HepG2 (cell line): ENCODE measurements around the gene ODC1. TPM values are rescaled to one million over a fixed set of nuclear protein-coding genes. Genes with fewer than 3 reads are reported as not detected.

Source experiments
- CAMTA2 ChIP-seq: sonication (generic); formaldehyde crosslinking; IDR thresholded peaks from 2 replicates; pipeline ENCODE4 v1.4.0; 2020; ENCODE audit warnings: mild to moderate bottlenecking, missing genetic modification reagents, borderline replicate concordance
- DRAP1 ChIP-seq: IDR thresholded peaks from 2 replicates; pipeline ENCODE4 v1.6.1; 2016; ENCODE audit warnings: missing genetic modification reagents, missing compliant biosample characterization
- ELF4 ChIP-seq: sonication (generic); formaldehyde crosslinking; IDR thresholded peaks from 2 replicates; pipeline ENCODE4 v1.5.0; 2020; ENCODE audit warnings: missing genetic modification reagents, mild to moderate bottlenecking, moderate library complexity, borderline replicate concordance
- GTF2F1 ChIP-seq: fragments of 150-350 bp; IDR thresholded peaks from 2 replicates; pipeline ENCODE4 v1.6.1; 2014; ENCODE audit warnings: low read length
- POGZ ChIP-seq: sonication (generic); formaldehyde crosslinking; IDR thresholded peaks from 2 replicates; pipeline ENCODE4 v1.4.0; 2020; ENCODE audit warnings: mild to moderate bottlenecking, missing genetic modification reagents
- ZBTB20 ChIP-seq: sonication (generic); formaldehyde crosslinking; IDR thresholded peaks from 2 replicates; pipeline ENCODE4 v1.8.1; 2023; ENCODE audit warnings: missing genetic modification reagents, low read depth, mild to moderate bottlenecking, borderline replicate concordance
- ZNF780A ChIP-seq: sonication (generic); formaldehyde crosslinking; IDR thresholded peaks from 2 replicates; pipeline ENCODE4 v1.8.0; 2022; ENCODE audit warnings: mild to moderate bottlenecking, missing genetic modification reagents, moderate library complexity
- ZSCAN25 ChIP-seq: sonication (generic); formaldehyde crosslinking; IDR thresholded peaks from 2 replicates; pipeline ENCODE4 v1.8.0; 2022; ENCODE audit warnings: mild to moderate bottlenecking, missing genetic modification reagents
- polyA plus RNA-seq, 8 experiments: library from polyadenylated mRNA; depleted of rRNA in 3 of 8; stranded (reverse) in 7 of 8; unstranded in 1 of 8; fragments of >200 nt; fragmentation: Illumina TruSeq in 4 of 8; extraction: Trizol in 4 of 8; gene quantifications; 2 replicates each; pipeline versions ENCODE4 v1.2.1 to v1.2.3, GENCODE V29; 2011 to 2016; ENCODE audit warnings: low read depth in 4 of 8, missing spikeins in 1 of 8, mixed read lengths in 1 of 8; ENCODE audit not compliant: insufficient read depth in 1 of 8
- total RNA-seq, 5 experiments: library from RNA; depleted of rRNA; stranded (reverse); fragments of >200 nt; fragmentation: Illumina TruSeq; extraction: Trizol; gene quantifications; 2 replicates each; pipeline ENCODE4 v1.2.3, GENCODE V29; 2016; ENCODE audit warnings: low read depth in 1 of 5
- TF ChIP-seq, protein P1 (sequence below): sonication (generic); formaldehyde crosslinking; conservative IDR thresholded peaks from 2 replicates; pipeline ENCODE4 v1.4.0; 2020; ENCODE audit warnings: missing genetic modification reagents
- TF ChIP-seq, protein P2 (sequence below): sonication (generic); formaldehyde crosslinking; IDR thresholded peaks from 2 replicates; pipeline ENCODE4 v1.9.0; 2021; ENCODE audit warnings: mild to moderate bottlenecking, missing genetic modification reagents
- TF ChIP-seq, protein P3 (sequence below): sonication (generic); formaldehyde crosslinking; IDR thresholded peaks from 2 replicates; pipeline ENCODE4 v1.4.0; 2020; ENCODE audit warnings: missing genetic modification reagents
- TF ChIP-seq, protein P4 (sequence below): IDR thresholded peaks from 2 replicates; pipeline ENCODE4 v1.6.1; 2016; ENCODE audit warnings: missing compliant biosample characterization, missing genetic modification reagents, borderline replicate concordance
- TF ChIP-seq, protein P5 (sequence below): sonication (generic); formaldehyde crosslinking; IDR thresholded peaks from 2 replicates; pipeline ENCODE4 v1.5.0; 2020; ENCODE audit warnings: mild to moderate bottlenecking, missing genetic modification reagents

Gene ODC1
- total and polyA plus RNA-seq, 2 of the 13 experiments (the other 11 are each of a cell fraction or from before 2014, with no cell fraction given): 142 to 371 TPM

DNA sequence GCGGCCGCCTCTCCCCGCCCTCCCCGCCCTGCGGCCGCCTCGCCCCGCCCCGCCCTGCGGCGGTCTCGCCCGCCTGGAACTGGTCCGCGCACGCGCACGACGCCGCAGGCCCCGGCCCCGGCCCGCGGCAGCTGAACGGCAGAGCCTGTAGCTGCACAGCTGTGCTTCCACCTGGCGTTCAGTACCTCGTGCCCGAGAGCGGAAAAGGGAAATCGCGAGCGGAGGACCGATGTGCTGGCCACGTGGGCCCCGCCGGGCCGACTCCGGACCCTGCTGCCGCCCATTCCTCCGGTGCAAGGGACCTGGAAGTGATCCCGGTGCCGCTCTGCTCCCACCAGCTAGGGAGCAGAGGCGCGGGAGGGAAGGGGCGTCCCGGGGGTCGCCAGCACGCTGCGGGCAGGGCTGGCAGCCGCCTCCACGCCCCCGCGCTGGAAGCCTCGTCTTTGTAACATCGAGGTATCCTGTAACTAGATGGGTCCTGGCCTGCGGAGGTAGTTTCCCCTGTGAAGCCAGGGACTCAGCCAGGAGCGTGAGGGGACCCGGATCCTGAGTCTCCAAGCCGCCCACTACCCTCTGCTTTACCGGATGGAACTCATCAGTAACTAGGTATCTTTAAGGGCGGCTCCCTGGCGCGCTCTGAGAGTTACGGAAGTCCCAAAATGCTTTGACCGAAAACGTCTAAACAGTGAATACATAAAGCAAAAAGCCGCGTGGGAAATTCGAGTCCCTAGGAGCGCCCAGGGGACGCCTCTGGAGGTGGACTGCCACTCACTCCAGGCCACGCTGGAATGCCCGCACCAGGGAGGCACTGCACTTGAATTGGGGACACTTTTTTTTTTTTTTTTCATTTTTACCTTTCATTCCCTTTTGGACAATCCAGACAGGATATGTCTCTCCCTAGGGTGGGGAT is 704 bp upstream of the ODC1 start (continued):
- TF ChIP-seq DRAP1 (CRISPR knock-in tag) (peak; percentile 70), ZSCAN25 (CRISPR knock-in tag) (peak; percentile 95), ZNF780A (peak; percentile 96), CAMTA2 (CRISPR knock-in tag) (peak; percentile 95; the same call in 1 of the 2 replicates), GTF2F1 (no peak), ELF4 (CRISPR knock-in tag) (peak; percentile 94), POGZ (peak; percentile 59), ZBTB20 (peak; percentile 98; the same call in 1 of the 2 replicates)
- TF ChIP-seq, protein P1, sequence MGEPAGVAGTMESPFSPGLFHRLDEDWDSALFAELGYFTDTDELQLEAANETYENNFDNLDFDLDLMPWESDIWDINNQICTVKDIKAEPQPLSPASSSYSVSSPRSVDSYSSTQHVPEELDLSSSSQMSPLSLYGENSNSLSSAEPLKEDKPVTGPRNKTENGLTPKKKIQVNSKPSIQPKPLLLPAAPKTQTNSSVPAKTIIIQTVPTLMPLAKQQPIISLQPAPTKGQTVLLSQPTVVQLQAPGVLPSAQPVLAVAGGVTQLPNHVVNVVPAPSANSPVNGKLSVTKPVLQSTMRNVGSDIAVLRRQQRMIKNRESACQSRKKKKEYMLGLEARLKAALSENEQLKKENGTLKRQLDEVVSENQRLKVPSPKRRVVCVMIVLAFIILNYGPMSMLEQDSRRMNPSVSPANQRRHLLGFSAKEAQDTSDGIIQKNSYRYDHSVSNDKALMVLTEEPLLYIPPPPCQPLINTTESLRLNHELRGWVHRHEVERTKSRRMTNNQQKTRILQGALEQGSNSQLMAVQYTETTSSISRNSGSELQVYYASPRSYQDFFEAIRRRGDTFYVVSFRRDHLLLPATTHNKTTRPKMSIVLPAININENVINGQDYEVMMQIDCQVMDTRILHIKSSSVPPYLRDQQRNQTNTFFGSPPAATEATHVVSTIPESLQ: no peak
- TF ChIP-seq, protein P2, sequence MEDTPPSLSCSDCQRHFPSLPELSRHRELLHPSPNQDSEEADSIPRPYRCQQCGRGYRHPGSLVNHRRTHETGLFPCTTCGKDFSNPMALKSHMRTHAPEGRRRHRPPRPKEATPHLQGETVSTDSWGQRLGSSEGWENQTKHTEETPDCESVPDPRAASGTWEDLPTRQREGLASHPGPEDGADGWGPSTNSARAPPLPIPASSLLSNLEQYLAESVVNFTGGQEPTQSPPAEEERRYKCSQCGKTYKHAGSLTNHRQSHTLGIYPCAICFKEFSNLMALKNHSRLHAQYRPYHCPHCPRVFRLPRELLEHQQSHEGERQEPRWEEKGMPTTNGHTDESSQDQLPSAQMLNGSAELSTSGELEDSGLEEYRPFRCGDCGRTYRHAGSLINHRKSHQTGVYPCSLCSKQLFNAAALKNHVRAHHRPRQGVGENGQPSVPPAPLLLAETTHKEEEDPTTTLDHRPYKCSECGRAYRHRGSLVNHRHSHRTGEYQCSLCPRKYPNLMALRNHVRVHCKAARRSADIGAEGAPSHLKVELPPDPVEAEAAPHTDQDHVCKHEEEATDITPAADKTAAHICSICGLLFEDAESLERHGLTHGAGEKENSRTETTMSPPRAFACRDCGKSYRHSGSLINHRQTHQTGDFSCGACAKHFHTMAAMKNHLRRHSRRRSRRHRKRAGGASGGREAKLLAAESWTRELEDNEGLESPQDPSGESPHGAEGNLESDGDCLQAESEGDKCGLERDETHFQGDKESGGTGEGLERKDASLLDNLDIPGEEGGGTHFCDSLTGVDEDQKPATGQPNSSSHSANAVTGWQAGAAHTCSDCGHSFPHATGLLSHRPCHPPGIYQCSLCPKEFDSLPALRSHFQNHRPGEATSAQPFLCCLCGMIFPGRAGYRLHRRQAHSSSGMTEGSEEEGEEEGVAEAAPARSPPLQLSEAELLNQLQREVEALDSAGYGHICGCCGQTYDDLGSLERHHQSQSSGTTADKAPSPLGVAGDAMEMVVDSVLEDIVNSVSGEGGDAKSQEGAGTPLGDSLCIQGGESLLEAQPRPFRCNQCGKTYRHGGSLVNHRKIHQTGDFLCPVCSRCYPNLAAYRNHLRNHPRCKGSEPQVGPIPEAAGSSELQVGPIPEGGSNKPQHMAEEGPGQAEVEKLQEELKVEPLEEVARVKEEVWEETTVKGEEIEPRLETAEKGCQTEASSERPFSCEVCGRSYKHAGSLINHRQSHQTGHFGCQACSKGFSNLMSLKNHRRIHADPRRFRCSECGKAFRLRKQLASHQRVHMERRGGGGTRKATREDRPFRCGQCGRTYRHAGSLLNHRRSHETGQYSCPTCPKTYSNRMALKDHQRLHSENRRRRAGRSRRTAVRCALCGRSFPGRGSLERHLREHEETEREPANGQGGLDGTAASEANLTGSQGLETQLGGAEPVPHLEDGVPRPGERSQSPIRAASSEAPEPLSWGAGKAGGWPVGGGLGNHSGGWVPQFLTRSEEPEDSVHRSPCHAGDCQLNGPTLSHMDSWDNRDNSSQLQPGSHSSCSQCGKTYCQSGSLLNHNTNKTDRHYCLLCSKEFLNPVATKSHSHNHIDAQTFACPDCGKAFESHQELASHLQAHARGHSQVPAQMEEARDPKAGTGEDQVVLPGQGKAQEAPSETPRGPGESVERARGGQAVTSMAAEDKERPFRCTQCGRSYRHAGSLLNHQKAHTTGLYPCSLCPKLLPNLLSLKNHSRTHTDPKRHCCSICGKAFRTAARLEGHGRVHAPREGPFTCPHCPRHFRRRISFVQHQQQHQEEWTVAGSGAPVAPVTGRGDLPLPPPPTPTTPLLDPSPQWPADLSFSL (CRISPR knock-in tag): peak; percentile 20; the same call in 1 of the 2 replicates
- TF ChIP-seq, protein P3, sequence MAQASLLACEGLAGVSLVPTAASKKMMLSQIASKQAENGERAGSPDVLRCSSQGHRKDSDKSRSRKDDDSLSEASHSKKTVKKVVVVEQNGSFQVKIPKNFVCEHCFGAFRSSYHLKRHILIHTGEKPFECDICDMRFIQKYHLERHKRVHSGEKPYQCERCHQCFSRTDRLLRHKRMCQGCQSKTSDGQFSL (CRISPR knock-in tag): no peak
- TF ChIP-seq, protein P4, sequence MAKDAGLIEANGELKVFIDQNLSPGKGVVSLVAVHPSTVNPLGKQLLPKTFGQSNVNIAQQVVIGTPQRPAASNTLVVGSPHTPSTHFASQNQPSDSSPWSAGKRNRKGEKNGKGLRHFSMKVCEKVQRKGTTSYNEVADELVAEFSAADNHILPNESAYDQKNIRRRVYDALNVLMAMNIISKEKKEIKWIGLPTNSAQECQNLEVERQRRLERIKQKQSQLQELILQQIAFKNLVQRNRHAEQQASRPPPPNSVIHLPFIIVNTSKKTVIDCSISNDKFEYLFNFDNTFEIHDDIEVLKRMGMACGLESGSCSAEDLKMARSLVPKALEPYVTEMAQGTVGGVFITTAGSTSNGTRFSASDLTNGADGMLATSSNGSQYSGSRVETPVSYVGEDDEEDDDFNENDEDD (CRISPR knock-in tag): peak; percentile 98
- TF ChIP-seq, protein P5, sequence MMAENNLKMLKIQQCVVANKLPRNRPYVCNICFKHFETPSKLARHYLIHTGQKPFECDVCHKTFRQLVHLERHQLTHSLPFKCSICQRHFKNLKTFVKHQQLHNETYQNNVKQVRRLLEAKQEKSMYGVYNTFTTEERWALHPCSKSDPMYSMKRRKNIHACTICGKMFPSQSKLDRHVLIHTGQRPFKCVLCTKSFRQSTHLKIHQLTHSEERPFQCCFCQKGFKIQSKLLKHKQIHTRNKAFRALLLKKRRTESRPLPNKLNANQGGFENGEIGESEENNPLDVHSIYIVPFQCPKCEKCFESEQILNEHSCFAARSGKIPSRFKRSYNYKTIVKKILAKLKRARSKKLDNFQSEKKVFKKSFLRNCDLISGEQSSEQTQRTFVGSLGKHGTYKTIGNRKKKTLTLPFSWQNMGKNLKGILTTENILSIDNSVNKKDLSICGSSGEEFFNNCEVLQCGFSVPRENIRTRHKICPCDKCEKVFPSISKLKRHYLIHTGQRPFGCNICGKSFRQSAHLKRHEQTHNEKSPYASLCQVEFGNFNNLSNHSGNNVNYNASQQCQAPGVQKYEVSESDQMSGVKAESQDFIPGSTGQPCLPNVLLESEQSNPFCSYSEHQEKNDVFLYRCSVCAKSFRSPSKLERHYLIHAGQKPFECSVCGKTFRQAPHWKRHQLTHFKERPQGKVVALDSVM (CRISPR knock-in tag): peak; percentile 65; the same call in 1 of the 2 replicates
